Ovary (tissue), 9 donors: Measurements from ENCODE around the gene UBXN6. TPM values are rescaled to one million over a fixed set of nuclear protein-coding genes. Genes with fewer than 3 reads are reported as not detected.

Experiments
- DNase-seq, 5 donors: peaks; one replicate each; pipeline ENCODE4 v3.0.0-alpha.2; 2019 to 2020
- H3K27ac ChIP-seq, 2 donors: fragments of 200-600 bp; one replicate each; pipeline versions ENCODE4 v1.5.1 to v1.8.0; 2019 to 2022
- H3K27me3 ChIP-seq: fragments of 200-600 bp; one replicate; pipeline ENCODE4 v1.8.0; 2022
- H3K36me3 ChIP-seq: fragments of 200-600 bp; sonication (generic); one replicate; pipeline ENCODE4 v1.5.1; 2019
- H3K4me1 ChIP-seq: one replicate; pipeline ENCODE4 v1.8.1; 2013; ENCODE audit warnings: mild to moderate bottlenecking, moderate library complexity; ENCODE audit not compliant: insufficient read depth
- H3K4me3 ChIP-seq: fragments of 200-600 bp; sonication (generic); one replicate; pipeline ENCODE4 v1.5.1; 2017
- H3K9me3 ChIP-seq, 2 donors: fragments of 200-600 bp in 1 of 2; sonication (generic) in 1 of 2; one replicate each; pipeline versions ENCODE4 v1.5.1 to v1.8.1; 2013 to 2019; ENCODE audit warnings: mild to moderate bottlenecking in 1 of 2, moderate library complexity in 1 of 2
- CTCF ChIP-seq, 3 donors: fragments of 450-650 bp in 2 of 3; fragments of 200-600 bp in 1 of 3; IDR thresholded peaks; one replicate each; pipeline versions ENCODE4 v1.5.1 to v1.8.0; 2016 to 2022; ENCODE audit warnings: antibody characterized with exemption in 3 of 3, mild to moderate bottlenecking in 1 of 3
- EP300 ChIP-seq: sonication (generic); formaldehyde crosslinking; IDR thresholded peaks from one replicate; pipeline ENCODE4 v1.6.1; 2017; ENCODE audit warnings: antibody characterized with exemption
- POLR2A ChIP-seq: fragments of 450-650 bp; IDR thresholded peaks from one replicate; pipeline ENCODE4 v1.6.1; 2017; ENCODE audit warnings: antibody characterized with exemption, mild to moderate bottlenecking, moderate library complexity
- WGBS, 3 donors: extraction: QIAGEN DNeasy Blood & Tissue Kit in 1 of 3; methylation state at CpG; one replicate each; pipeline versions ENCODE4 v1.1.5 to v1.1.7; 2013 to 2017; 5-methylcytosine and 5-hydroxymethylcytosine counted together
- intact Hi-C, 4 donors: fragments of 100-400 bp; cut with DNase I; formaldehyde crosslinking; loops; one replicate each; pipeline versions ENCODE4 v1.11.0 to v1.15.1; 2022 to 2023
- polyA plus RNA-seq, 2 donors: library from polyadenylated mRNA; stranded (reverse); fragments of 200-250 nt in 1 of 2; fragments of 350-450 nt in 1 of 2; fragmentation: Illumina TruSeq in 1 of 2; extraction: RNeasy Lipid Tissue Mini Kit (QIAGEN cat#74804) in 1 of 2; gene quantifications; one replicate each; pipeline ENCODE4 v1.2.3, GENCODE V29; 2013 to 2014
- total RNA-seq, 7 donors: library from RNA; depleted of rRNA in 2 of 7; stranded (reverse); fragments of >200 nt in 2 of 7; fragmentation: NEBNext Ultra II Directional in 3 of 7; extraction: Animal tissue kit (Norgen Biotek cat#: 25700) in 3 of 7; gene quantifications; one replicate each; pipeline versions ENCODE4 v1.1.0 to v1.2.4, GENCODE V29; 2016 to 2023
- donor health status: DM: no; HTN: no; CAD: no; lungs with moderate emphysema.
- donor health status: DM: no; HTN: no; CAD: no.
- donor health status: Bipolar disorder and iron deficiency.
- donor health status: DM: yes; HTN: yes; CAD: no.
- donor health status: DM: no; HTN: no; CAD: no.
- donor health status: DM: yes; HTN: yes; CAD: no.

UBXN6 gene
- total and polyA plus RNA-seq, 9 donors: 19.3 to 170 (median 133) TPM

- TF ChIP-seq EP300 (no peak), CTCF (IDR thresholded peaks at IDR 0.05) (no peak), POLR2A (no peak)
- intact Hi-C loops: no loop called here
- no peak overlapping the region for H3K4me3 ChIP-seq
- H3K27me3 ChIP-seq: no peaks in the 10 kb centered on the region
- DNase-seq: peak in 1 of 5 donors; percentile 45
- no peaks in the 10 kb centered on the region for H3K9me3 ChIP-seq
- WGBS, 3 donors: 13 to 25% (median 15%) methylated on average over 23 of the region's 23 CpGs
- H3K36me3 ChIP-seq: no peaks in the 10 kb centered on the region
- no peak overlapping the region for H3K27ac ChIP-seq
- peaks cover 18% of the 10 kb centered on the region for H3K4me1 ChIP-seq
Measured at GRCh38 chr19:4473763-4474513, 16.3 kb upstream of the UBXN6 start.

- peak overlapping the region in 1 of 2 donors; percentile 59 for H3K27ac ChIP-seq
- intact Hi-C loops: no loop called here
- WGBS, 3 donors: 7 to 11% (median 8%) methylated on average over 24 to 25 of the region's 25 CpGs
Measured at GRCh38 chr19:4473011-4473762, 15.6 kb upstream of the UBXN6 start.

GRCh38 chr19:4472174-4472974, 14.8 kb upstream of the UBXN6 start, which contains the start of gene HDGFL2:
Gene HDGFL2 (plus strand): TSS chr19:4472297. CDS start chr19:4472351, 54 bp downstream.
- Histone ChIP-seq H3K27ac (peak within 1 kb of the TSS; percentile 59 to 74), H3K9me3 (no peaks in the 10 kb centered on the region), H3K4me3 (peak within 1 kb of the TSS; percentile 99), H3K36me3 (no peaks in the 10 kb centered on the region), H3K4me1 (peaks cover 18% of the 10 kb centered on the region), H3K27me3 (no peaks in the 10 kb centered on the region)
- peak in 2 of 5 donors; percentile 50 to 99 for DNase-seq
- intact Hi-C loops: no loop called here
- TF ChIP-seq CTCF (IDR thresholded peaks at IDR 0.05) (no peak), POLR2A (no peak), EP300 (no peak)
- WGBS, 3 donors: 0% methylated on average over 39 to 71 of the region's 71 CpGs

More at GRCh38 chr19:4473011-4473762, 15.6 kb upstream of the UBXN6 start:
- H3K27me3 ChIP-seq: no peaks in the 10 kb centered on the region
- peak overlapping the region; percentile 99 for H3K4me3 ChIP-seq
- no peaks in the 10 kb centered on the region for H3K36me3 ChIP-seq
- TF ChIP-seq POLR2A (no peak), CTCF (IDR thresholded peaks at IDR 0.05) (no peak), EP300 (no peak)
- peaks cover 18% of the 10 kb centered on the region for H3K4me1 ChIP-seq
- H3K9me3 ChIP-seq: no peaks in the 10 kb centered on the region
- no peak for DNase-seq
